SK-N-MC (cell line): Measurements from ENCODE around the gene NPAS1.

Experiments
- EZH2 ChIP-seq: fragments of 200-600 bp; sonication (generic); IDR thresholded peaks from one replicate; pipeline ENCODE4 v1.6.1; 2017; ENCODE audit warnings: antibody characterized with exemption
- FOXP2 ChIP-seq: optimal IDR thresholded peaks from 2 replicates; pipeline ENCODE3; 2011; ENCODE audit warnings: mild to moderate bottlenecking, moderate library complexity; ENCODE audit not compliant: insufficient read depth; ENCODE audit errors: extremely low read length, control extremely low read depth
- POLR2AphosphoS5 ChIP-seq: IDR thresholded peaks from 2 replicates; pipeline ENCODE4 v1.6.1; 2012; ENCODE audit warnings: mild to moderate bottlenecking, low read depth, low read length, borderline replicate concordance

- TF ChIP-seq POLR2AphosphoS5 (no peak), FOXP2 (no peak), EZH2 (no peak)
These were observed 37.7 kb downstream of the NPAS1 start for GRCh38 chr19:47057328-47057727.
